ENCODE data around the gene DENND10. TPM values are rescaled to one million over a fixed set of nuclear protein-coding genes. Genes with fewer than 3 reads are reported as not detected.
"Not testable (repeated sequence)": the region's sequence is repeated elsewhere in the genome, so short reads cannot be mapped to it uniquely, and the experiment has no call there.

Gene DENND10
- total and polyA plus RNA-seq, 2 donors (not counting 1 experiment from before 2014, with no cell fraction given), result 116 to 125 TPM

GRCh38 chr10:119107771-119108170 is 3.9 kb downstream of the DENND10 start:
- H3K9me3 ChIP-seq (ENCODE audit: control insufficient read depth, insufficient read depth, low read depth, low read length); H3K4me1 ChIP-seq (ENCODE audit: control insufficient read depth, extremely low read depth, insufficient read depth, low read length); H3K36me3 ChIP-seq (ENCODE audit: control insufficient read depth, insufficient read depth, low read length); H3K9ac ChIP-seq (ENCODE audit: insufficient read depth, low read length); H4K20me1 ChIP-seq (ENCODE audit: control insufficient read depth, extremely low read depth, insufficient read depth, low read length); H2AFZ ChIP-seq (ENCODE audit: low read length); DNase-seq (ENCODE audit: low read depth in 2 of 2); H3K27ac ChIP-seq (ENCODE audit: insufficient read depth, low read length); H3K27me3 ChIP-seq (ENCODE audit: control insufficient read depth, insufficient read depth, low read length); H3K79me2 ChIP-seq (ENCODE audit: control insufficient read depth, insufficient read depth, low read length); H3K4me2 ChIP-seq (ENCODE audit: extremely low read depth, insufficient read depth, low read length); H3K4me3 ChIP-seq (replicated peaks in 1 of 4; ENCODE audit: control extremely low read depth in 1 of 4, insufficient read depth in 1 of 4, low read depth in 3 of 4, low read length in 4 of 4): not testable (repeated sequence)

DNA sequence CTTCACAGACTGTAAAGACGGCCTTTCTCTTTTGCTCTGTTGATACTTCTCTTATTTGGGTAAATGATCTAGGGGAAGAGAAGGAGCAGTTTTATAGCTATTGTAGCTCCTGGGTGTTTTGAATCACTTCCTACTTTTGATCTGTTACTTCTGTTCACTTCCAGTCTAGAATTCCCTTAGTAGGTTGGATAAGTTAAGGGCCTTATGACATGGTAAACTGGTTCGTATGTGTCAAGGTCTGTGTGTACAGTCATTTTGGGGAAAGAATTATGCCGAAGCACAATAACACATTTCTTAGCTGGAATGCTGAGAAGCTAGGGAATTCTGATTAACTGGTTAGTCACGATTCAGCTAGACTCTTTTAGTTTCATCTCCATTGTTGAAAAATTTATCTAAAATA is 8.1 kb downstream of the DENND10 start:
- no peaks in the 10 kb centered on the region for H4K20me1 ChIP-seq (ENCODE audit: control insufficient read depth, extremely low read depth, insufficient read depth, low read length)
- peaks cover 2% of the 10 kb centered on the region for H3K36me3 ChIP-seq (ENCODE audit: control insufficient read depth, insufficient read depth, low read length)
- no peak overlapping the region for H3K4me3 ChIP-seq (replicated peaks in 1 of 4; ENCODE audit: control extremely low read depth in 1 of 4, insufficient read depth in 1 of 4, low read depth in 3 of 4, low read length in 4 of 4)
- no peak overlapping the region for H2AFZ ChIP-seq (ENCODE audit: low read length)
- H3K27ac ChIP-seq (ENCODE audit: insufficient read depth, low read length), result no peak overlapping the region
- no peaks in the 10 kb centered on the region for H3K9me3 ChIP-seq (ENCODE audit: control insufficient read depth, insufficient read depth, low read depth, low read length)
- H3K79me2 ChIP-seq (ENCODE audit: control insufficient read depth, insufficient read depth, low read length), result no peaks in the 10 kb centered on the region
- H3K4me1 ChIP-seq (ENCODE audit: control insufficient read depth, extremely low read depth, insufficient read depth, low read length), result no peaks in the 10 kb centered on the region
- H3K9ac ChIP-seq (ENCODE audit: insufficient read depth, low read length), result no peak overlapping the region
- no peaks in the 10 kb centered on the region for H3K27me3 ChIP-seq (ENCODE audit: control insufficient read depth, insufficient read depth, low read length)
- TF ChIP-seq EZH2 (IDR thresholded peaks at IDR 0.05; ENCODE audit: low read length, missing control alignments), result no peak
- TF ChIP-seq, protein P1, sequence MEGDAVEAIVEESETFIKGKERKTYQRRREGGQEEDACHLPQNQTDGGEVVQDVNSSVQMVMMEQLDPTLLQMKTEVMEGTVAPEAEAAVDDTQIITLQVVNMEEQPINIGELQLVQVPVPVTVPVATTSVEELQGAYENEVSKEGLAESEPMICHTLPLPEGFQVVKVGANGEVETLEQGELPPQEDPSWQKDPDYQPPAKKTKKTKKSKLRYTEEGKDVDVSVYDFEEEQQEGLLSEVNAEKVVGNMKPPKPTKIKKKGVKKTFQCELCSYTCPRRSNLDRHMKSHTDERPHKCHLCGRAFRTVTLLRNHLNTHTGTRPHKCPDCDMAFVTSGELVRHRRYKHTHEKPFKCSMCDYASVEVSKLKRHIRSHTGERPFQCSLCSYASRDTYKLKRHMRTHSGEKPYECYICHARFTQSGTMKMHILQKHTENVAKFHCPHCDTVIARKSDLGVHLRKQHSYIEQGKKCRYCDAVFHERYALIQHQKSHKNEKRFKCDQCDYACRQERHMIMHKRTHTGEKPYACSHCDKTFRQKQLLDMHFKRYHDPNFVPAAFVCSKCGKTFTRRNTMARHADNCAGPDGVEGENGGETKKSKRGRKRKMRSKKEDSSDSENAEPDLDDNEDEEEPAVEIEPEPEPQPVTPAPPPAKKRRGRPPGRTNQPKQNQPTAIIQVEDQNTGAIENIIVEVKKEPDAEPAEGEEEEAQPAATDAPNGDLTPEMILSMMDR (conservative IDR thresholded peaks at IDR 0.05 in 1 of 2, IDR thresholded peaks at IDR 0.05 in 1 of 2; ENCODE audit: low read depth in 1 of 2, low read length in 2 of 2), result no peak
- no peak overlapping the region for H3K4me2 ChIP-seq (ENCODE audit: extremely low read depth, insufficient read depth, low read length)
- peak in 1 of 2 donors; percentile 73 for DNase-seq (ENCODE audit: low read depth in 2 of 2)

DNA sequence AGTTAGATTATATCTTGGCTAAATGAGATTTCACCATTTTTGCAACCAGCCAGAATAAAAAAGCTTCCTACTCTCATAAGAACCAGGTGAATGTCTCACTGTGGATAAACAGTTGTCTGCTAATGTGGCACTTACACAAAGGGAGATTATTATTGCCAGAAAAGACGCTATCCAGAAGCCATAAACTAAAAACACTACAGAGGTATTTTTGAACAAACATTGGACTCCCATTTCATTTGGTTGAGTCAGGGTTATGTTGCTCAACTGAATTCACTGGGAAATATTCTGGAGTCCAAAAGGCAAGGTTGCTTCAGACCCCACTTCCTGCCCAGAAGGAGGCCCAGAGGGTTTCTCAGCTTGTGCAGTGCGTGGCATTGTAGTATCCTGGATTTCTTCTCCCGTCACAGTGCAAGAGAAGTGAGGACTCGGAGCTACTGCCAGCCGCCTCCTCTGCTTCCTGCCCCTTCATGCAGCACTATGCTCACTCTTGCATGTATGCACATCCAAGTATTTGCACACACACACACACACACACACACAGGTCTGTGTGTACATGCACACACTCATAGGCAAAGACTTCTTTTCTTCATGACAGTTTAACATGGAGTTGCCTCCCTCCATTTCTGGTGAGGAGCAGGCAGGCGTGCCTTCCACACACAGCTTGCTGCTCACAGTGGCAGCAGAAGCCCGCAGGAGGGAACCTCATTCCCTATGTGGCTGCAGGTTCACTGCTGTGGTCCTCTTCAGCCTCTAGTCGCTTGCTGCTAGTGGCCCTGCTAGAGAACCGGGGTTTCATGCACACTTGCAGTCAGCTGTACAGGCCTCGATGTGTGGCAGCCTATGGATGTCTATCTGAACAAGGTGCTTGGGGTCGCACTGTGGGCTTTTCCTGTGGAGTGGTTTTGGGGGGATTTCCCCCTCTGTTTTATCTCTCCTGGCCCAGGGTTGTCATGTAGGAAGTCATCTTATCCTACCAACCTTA is 10.1 kb downstream of the DENND10 start:
- TF ChIP-seq, protein P1 (conservative IDR thresholded peaks at IDR 0.05 in 1 of 2, IDR thresholded peaks at IDR 0.05 in 1 of 2; ENCODE audit: low read depth in 1 of 2, low read length in 2 of 2), result no peak
- no peak for TF ChIP-seq EZH2 (IDR thresholded peaks at IDR 0.05; ENCODE audit: low read length, missing control alignments)
- DNase-seq (ENCODE audit: low read depth in 2 of 2), result peak; percentile 70 to 93
- no peaks in the 10 kb centered on the region for H4K20me1 ChIP-seq (ENCODE audit: control insufficient read depth, extremely low read depth, insufficient read depth, low read length)
- peaks cover 2% of the 10 kb centered on the region for H3K36me3 ChIP-seq (ENCODE audit: control insufficient read depth, insufficient read depth, low read length)
- H3K4me1 ChIP-seq (ENCODE audit: control insufficient read depth, extremely low read depth, insufficient read depth, low read length), result no peaks in the 10 kb centered on the region
- no peaks in the 10 kb centered on the region for H3K79me2 ChIP-seq (ENCODE audit: control insufficient read depth, insufficient read depth, low read length)
- no peaks in the 10 kb centered on the region for H3K27me3 ChIP-seq (ENCODE audit: control insufficient read depth, insufficient read depth, low read length)
- no peak overlapping the region for H3K4me2 ChIP-seq (ENCODE audit: extremely low read depth, insufficient read depth, low read length)
- H2AFZ ChIP-seq (ENCODE audit: low read length), result no peak overlapping the region
- H3K9me3 ChIP-seq (ENCODE audit: control insufficient read depth, insufficient read depth, low read depth, low read length), result no peaks in the 10 kb centered on the region
- H3K9ac ChIP-seq (ENCODE audit: insufficient read depth, low read length), result no peak overlapping the region
- peak overlapping the region; percentile 6 for H3K27ac ChIP-seq (ENCODE audit: insufficient read depth, low read length)
- no peak overlapping the region for H3K4me3 ChIP-seq (replicated peaks in 1 of 4; ENCODE audit: control extremely low read depth in 1 of 4, insufficient read depth in 1 of 4, low read depth in 3 of 4, low read length in 4 of 4)

Data from fibroblast of lung (primary cell).